GM12865 (cell line): Measurements from ENCODE around the gene TAS2R38.

Experiments
- DNase-seq: peaks from one replicate; pipeline ENCODE4 v3.0.0; 2010; ENCODE audit warnings: low read depth
- H3K4me3 ChIP-seq: 2 replicates; pipeline ENCODE4 v1.5.1; 2011; ENCODE audit warnings: mild to moderate bottlenecking, low read depth, low read length, control low read depth
- CTCF ChIP-seq: IDR thresholded peaks from 2 replicates; pipeline ENCODE4 v1.5.1; 2011; ENCODE audit warnings: low read length, control low read depth, low read depth, inconsistent platforms; ENCODE audit not compliant: insufficient read depth; ENCODE audit errors: missing control alignments

The TAS2R38 gene

DNA sequence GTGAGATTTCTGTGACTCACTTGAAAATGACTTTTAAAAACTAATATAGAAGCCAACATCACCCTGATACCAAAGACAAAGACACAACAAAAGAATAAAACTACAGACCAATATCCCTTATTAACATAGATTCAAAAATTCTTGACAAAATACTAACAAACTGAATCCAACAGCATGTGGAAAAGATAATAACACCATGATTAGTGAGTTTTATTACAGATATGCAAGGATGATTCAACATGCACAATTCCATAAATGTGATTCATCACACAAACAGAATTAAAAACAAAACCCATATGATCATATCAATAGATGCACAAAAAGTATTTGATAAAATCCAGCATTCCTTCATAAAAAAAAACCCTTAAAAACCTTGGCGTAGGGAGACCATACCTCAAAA is 28.6 kb upstream of the TAS2R38 start:
- no peak for DNase-seq
- no peak for TF ChIP-seq CTCF
- no peak overlapping the region for H3K4me3 ChIP-seq

DNA sequence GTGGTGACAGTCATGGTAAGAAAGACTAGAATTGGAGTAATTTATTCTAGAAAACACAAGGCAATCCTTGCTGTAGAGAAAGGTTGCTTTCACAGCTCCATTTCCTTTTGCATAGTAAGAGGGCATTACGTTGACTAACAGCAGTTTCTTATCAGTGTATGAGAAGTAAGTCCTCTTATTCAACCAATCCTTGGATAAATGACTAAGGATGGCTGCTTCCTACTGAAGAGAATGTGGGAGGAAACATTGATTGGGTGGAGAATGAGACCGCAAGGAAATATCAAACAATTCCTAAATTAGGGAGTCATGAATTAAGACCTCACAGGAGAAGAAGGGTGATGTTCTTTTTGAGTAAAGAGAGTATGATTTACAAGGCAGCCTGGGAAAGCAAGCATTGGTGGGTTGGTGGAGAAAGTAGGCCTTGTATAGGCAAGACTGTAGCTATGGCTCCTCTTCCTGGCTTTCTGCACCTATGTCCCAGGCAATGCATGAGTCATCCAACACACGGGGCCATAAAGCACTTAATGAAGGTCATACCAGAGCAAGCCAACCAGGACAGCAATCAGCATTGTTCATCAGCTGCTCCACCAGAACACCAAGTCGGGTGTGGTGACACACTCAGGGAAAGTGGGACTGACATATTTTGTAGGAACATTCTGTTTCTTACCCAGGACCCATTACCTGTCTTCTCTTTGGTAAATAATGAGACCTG is 27.7 kb upstream of the TAS2R38 start:
- H3K4me3 ChIP-seq: no peak overlapping the region
- TF ChIP-seq CTCF: no peak
- no peak for DNase-seq

DNA sequence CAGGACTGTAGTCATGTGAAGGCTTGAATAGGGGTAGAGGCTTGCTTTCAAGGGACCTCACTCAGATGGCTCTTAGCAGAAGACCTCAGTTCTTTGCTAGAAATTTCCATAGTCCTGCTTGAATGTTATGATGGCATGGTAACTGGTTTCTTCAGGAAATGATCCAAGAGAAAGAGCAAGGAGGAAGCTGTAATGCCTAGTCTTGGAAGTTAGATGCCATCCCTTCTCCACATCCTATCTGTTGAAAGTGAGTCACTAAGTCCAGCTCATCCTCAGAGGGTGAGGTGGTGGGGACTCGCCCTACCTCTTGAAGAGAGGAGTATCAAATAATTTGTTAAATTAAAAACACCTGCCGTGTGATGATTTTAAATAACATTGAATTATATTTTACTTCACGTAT is 26.7 kb upstream of the TAS2R38 start:
- no peak for TF ChIP-seq CTCF
- no peak overlapping the region for H3K4me3 ChIP-seq
- no peak for DNase-seq

DNA sequence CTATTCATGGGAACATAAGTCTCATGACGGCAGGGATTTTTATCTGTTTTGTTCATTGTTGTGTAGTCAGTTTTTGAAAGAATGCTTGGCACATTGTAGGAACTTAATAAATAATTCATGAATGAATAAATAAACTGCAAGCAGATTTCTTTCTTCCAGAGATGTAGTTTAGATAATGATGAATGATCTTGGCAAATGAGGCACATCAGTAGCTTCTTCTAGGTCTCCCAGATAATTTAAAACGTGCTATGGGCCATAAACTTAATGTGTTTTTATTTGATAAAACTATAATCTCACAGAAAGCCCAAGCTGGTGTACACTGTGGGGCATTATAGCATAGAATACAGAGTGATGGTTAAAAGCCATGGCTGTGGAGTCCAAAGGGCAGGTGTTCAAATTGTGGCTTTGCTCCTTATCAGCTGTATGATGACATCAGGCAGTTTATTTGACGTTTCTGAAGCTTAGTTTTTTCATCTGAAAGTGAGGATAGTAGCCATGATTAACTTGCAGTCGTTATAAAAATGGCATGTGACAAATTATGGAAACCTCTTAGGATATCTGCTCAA is 25.6 kb upstream of the TAS2R38 start:
- TF ChIP-seq CTCF: no peak
- no peak overlapping the region for H3K4me3 ChIP-seq
- DNase-seq: no peak

DNA sequence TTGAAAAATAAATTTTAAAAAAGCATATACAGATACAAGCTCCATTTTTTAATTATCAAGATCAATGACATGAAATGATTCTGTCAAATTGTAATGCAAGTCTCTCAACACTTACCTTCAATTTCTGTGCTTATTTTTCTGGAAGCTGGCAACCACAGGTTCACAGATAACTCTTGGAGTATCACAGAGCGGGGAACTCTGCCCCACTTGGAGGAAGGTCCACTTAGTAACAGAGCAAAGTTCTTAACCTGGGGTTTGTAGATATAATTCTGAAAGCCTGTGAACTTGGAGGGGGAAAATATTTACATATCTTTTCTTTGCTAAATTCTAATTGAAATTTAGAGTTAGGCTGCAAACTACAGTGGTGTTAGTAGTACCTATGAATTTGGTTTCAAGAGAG is 19.8 kb upstream of the TAS2R38 start:
- H3K4me3 ChIP-seq: no peak overlapping the region
- DNase-seq: no peak
- no peak for TF ChIP-seq CTCF

DNA sequence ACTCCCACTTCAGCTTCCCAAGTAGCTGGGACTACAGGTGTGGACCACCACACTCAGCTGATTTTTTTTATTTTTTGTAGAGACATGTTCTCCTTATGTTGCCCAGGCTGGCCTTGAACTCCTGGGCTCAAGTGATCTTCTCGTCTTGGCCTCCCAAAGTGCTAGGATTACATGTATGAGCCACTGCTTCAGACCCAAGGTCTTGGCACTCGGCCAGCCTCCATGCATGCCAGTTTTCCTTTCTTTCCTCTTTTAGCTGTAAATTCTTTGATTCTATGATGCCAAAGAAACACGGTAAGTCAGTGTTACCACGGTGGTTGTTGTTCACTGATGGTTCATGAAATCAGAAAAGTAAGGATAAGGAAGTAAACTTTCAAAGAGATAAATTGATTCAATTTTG is 19.1 kb upstream of the TAS2R38 start:
- no peak for TF ChIP-seq CTCF
- H3K4me3 ChIP-seq: no peak overlapping the region
- DNase-seq: no peak

DNA sequence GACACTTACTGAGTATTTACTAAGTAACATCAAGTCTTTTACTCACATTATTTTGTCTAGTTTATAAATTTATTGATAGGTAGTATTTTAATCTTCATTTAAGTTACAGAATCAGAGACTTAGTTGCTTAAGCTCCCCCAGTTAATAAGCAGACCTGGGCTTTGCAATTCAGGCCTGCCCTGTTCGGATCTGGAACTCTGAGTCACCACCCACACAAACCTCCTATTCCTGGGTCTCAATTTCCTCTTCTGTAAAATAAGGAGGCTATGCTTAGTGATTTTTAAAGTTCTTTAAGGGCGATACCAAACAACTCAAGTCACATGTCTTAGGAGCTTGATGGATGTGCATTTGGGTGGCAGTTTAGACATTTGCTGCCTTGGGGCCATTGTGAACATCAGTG is 18.6 kb upstream of the TAS2R38 start:
- H3K4me3 ChIP-seq: no peak overlapping the region
- TF ChIP-seq CTCF: no peak
- no peak for DNase-seq
